Fibroblast of pulmonary artery (primary cell): ENCODE data around the gene SLC9A9.

Source experiments
- DNase-seq: peaks from one replicate; pipeline ENCODE4 v3.0.0-alpha.2; 2010; ENCODE audit warnings: low read depth
- H3K4me3 ChIP-seq: replicated peaks from 2 replicates; pipeline ENCODE4 v1.5.1; 2011; ENCODE audit warnings: low read depth, mild to moderate bottlenecking, control low read depth, low read length, moderate library complexity
- CTCF ChIP-seq: IDR thresholded peaks from 2 replicates; pipeline ENCODE4 v1.5.1; 2011; ENCODE audit warnings: mild to moderate bottlenecking, control low read depth, low read length, inconsistent platforms; ENCODE audit errors: missing control alignments

The SLC9A9 gene

DNA sequence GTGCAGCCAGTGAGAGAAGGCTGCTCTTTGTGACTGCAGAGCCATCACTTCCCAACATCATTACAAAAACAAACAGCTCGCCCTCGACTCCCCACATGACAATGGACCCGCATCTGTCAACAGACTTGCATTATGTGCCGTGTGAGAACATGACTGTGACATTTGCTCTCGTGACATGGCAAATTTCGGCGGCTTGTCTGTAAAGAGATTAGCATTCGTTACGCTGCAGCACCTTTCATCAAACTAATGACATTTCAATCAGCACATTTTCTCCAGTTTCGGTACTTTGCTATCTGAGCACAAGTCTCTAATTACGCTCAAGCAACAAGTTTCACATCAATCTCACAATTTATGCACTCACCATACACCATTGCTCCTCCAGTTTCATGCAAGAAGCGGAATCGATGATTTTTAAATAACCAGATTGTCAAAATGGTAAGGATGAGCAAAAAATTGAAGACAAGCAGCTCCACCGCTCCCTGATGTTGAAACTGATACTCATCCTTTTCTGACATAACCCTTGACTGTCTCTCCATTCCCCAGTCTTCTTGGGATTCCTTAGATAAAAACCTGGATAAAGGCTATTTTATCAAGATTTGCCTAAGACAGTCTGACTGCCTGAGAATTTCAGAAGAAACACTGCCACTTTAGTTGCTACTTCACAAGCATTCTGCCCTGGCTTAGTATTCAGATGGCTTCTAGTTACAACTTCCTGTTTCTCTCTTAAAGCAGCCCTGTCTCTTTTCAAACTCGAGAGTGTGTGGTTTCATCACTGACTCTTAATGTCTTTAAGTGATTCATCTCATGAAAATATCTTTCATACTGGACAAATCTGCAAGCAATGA, at the start of gene SLC9A9:
Gene SLC9A9 (minus strand): TSS at position 682 of the 845 bp plus-strand sequence. CDS start 146 bp downstream, at position 536.
- peak; percentile 73 for DNase-seq
- no peak for TF ChIP-seq CTCF
- H3K4me3 ChIP-seq = peak within 1 kb of the TSS; percentile 73

- TF ChIP-seq CTCF = no peak
- no peak overlapping the region for H3K4me3 ChIP-seq
- peak; percentile 85 for DNase-seq
These were observed 49.5 kb upstream of the SLC9A9 start for GRCh38 chr3:143897576-143898295.

DNA sequence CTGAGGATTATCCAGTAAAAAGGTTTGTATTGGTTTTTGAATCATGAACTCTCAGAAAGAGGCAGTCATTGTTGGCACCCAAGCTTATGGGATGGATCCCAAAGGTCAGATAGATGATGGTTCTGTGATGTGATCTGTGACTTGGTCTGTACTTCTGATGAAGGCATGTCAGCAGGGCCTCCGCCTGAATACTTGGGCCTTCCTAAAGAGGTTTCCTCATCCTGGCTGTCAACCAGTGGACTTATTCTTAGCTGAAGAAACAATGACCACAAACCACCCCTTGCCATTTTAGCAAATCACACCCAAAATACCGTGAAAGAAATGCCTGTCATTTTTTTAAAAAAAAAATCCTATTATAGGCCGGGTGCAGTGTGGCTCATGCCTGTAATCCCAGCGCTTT, 48.2 kb upstream of the SLC9A9 start:
- no peak for DNase-seq
- H3K4me3 ChIP-seq = no peak overlapping the region
- no peak for TF ChIP-seq CTCF

- H3K4me3 ChIP-seq = no peak overlapping the region
- peak; percentile 44 for DNase-seq
- TF ChIP-seq CTCF = peak; percentile 21
These were observed 47.5 kb upstream of the SLC9A9 start for GRCh38 chr3:143895805-143896204.

- no peak for TF ChIP-seq CTCF
- no peak overlapping the region for H3K4me3 ChIP-seq
- no peak for DNase-seq
These were observed 40.6 kb upstream of the SLC9A9 start for GRCh38 chr3:143888846-143889245.

GRCh38 chr3:143888166-143888565, 39.9 kb upstream of the SLC9A9 start:
- no peak for TF ChIP-seq CTCF
- no peak for DNase-seq
- no peak overlapping the region for H3K4me3 ChIP-seq
